Endometrial microvascular endothelial cells (primary cell): Measurements from ENCODE around the gene S100A7. TPM values are rescaled to one million over a fixed set of nuclear protein-coding genes. Genes with fewer than 3 reads are reported as not detected.
"Not testable (repeated sequence)": the region's sequence is repeated elsewhere in the genome, so short reads cannot be mapped to it uniquely, and the experiment has no call there.

Source experiments
- in situ Hi-C: cut with HindIII; loops from 2 replicates; pipeline ENCODE4 v1.10.0; 2017; ENCODE audit warnings: low sequenced_read_pairs, low pct_unique_long_range_greater_than_20kb; ENCODE audit errors: inconsistent ontology term
- total RNA-seq: library from RNA; depleted of rRNA; stranded (reverse); fragments of >200 nt; gene quantifications from one replicate; pipeline ENCODE4 v1.2.3, GENCODE V29; 2015; ENCODE audit errors: inconsistent ontology term

S100A7 gene
- total RNA-seq, 1 donor from 2014 or later: not detected

GRCh38 chr1:153415850-153416570, 44.4 kb downstream of the S100A7 start, which contains the start of gene S100A7A:
Gene S100A7A, plus strand, starts transcription at chr1:153416520. Its CDS starts 1,563 bp downstream, at chr1:153418083.
- in situ Hi-C loops: no loop called here

- in situ Hi-C loops: not testable (repeated sequence)
Measured at GRCh38 chr1:153413961-153414360, 46.5 kb downstream of the S100A7 start.

Other genes with a start within 250 kb of the S100A7 start
- not detected for gene PRR9, start 243.1 kb downstream of the S100A7 start, total RNA-seq
- not detected for gene LORICRIN, start 201.0 kb downstream of the S100A7 start, total RNA-seq
- gene PGLYRP3, start 147.7 kb downstream of the S100A7 start, total RNA-seq: not detected
- gene PGLYRP4, start 111.8 kb downstream of the S100A7 start, total RNA-seq: not detected
- not detected for gene S100A9, start 102.8 kb downstream of the S100A7 start, total RNA-seq
- not detected for gene S100A12, start 85.0 kb downstream of the S100A7 start, total RNA-seq
- not detected for gene S100A8, start 69.6 kb downstream of the S100A7 start, total RNA-seq
- gene S100A7A, start 44.1 kb downstream of the S100A7 start, total RNA-seq: not detected
- gene S100A6, start 75.3 kb upstream of the S100A7 start, total RNA-seq: 690 TPM
- not detected for gene S100A5, start 80.3 kb upstream of the S100A7 start, total RNA-seq
- gene S100A4, start 85.2 kb upstream of the S100A7 start, total RNA-seq: 9.4 TPM
- 3.7 TPM for gene S100A3, start 88.6 kb upstream of the S100A7 start, total RNA-seq
- gene S100A2, start 105.2 kb upstream of the S100A7 start, total RNA-seq: 3.5 TPM
- gene S100A16, start 152.5 kb upstream of the S100A7 start, total RNA-seq: 892 TPM
- not detected for gene S100A14, start 155.7 kb upstream of the S100A7 start, total RNA-seq
- 75.1 TPM for gene S100A13, start 166.9 kb upstream of the S100A7 start, total RNA-seq
- not detected for gene S100A1, start 167.8 kb upstream of the S100A7 start, total RNA-seq
- 28.2 TPM for gene CHTOP, start 173.4 kb upstream of the S100A7 start, total RNA-seq
- gene SNAPIN, start 198.1 kb upstream of the S100A7 start, total RNA-seq: 68.6 TPM
- 320 TPM for gene ILF2, start 210.3 kb upstream of the S100A7 start, total RNA-seq
- gene NPR1, start 218.0 kb upstream of the S100A7 start, total RNA-seq: 2.6 TPM